HEK293 (cell line): ENCODE measurements around the gene IRF6.

ENCODE experiments used
- ATF2 ChIP-seq: fragments of 450-650 bp; formaldehyde crosslinking; IDR thresholded peaks from 2 replicates; pipeline ENCODE4 v1.5.1; 2016; ENCODE audit warnings: missing biosample characterization, missing genetic modification characterization, low read depth
- CTCF ChIP-seq: fragments of 450-650 bp; formaldehyde crosslinking; IDR thresholded peaks from 2 replicates; pipeline ENCODE4 v1.5.1; 2016; ENCODE audit warnings: missing biosample characterization, missing genetic modification characterization
- SCRT2 ChIP-seq: fragments of 450-650 bp; formaldehyde crosslinking; IDR thresholded peaks from 2 replicates; pipeline ENCODE4 v1.5.1; 2016; ENCODE audit warnings: missing biosample characterization, missing genetic modification characterization
- ZBTB7A ChIP-seq: fragments of 450-650 bp; formaldehyde crosslinking; IDR thresholded peaks from 2 replicates; pipeline ENCODE4 v1.5.1; 2016; ENCODE audit warnings: low read depth, missing biosample characterization, missing genetic modification characterization
- ZBTB8A ChIP-seq: fragments of 450-650 bp; formaldehyde crosslinking; IDR thresholded peaks from 2 replicates; pipeline ENCODE4 v1.5.1; 2016; ENCODE audit warnings: missing biosample characterization, missing genetic modification characterization

- TF ChIP-seq ZBTB8A (tag by site-specific recombination) (no peak), CTCF (tag by site-specific recombination) (no peak), ATF2 (tag by site-specific recombination) (no peak), ZBTB7A (tag by site-specific recombination) (no peak), SCRT2 (no peak)
Measured at GRCh38 chr1:209751627-209752231, 54.2 kb downstream of the IRF6 start.
